Activated CD8-positive, alpha-beta T cell treated with anti-CD3 and anti-CD28 coated beads for 36 hours (primary cell): ENCODE results near the gene RAC3. TPM values are rescaled to one million over a fixed set of nuclear protein-coding genes. Genes with fewer than 3 reads are reported as not detected.

Experiments used
- ATAC-seq: fragments of 200-7000 bp; cut with Tn5 transposase; one replicate; pipeline ENCODE4 v1.10.0; 2021; ENCODE audit warnings: mild to moderate bottlenecking, moderate library complexity
- CTCF ChIA-PET: fragments of 350-600 bp; sonication (Branson Sonifier 250); formaldehyde crosslinking; loops from one replicate; lab custom pipeline; 2021; ENCODE audit warnings: antibody characterized with exemption; lab: Charles Lee
- POLR2A ChIA-PET: fragments of 350-600 bp; sonication (Branson Sonifier 250); formaldehyde crosslinking; loops from one replicate; lab custom pipeline; 2021; ENCODE audit warnings: antibody characterized with exemption; lab: Charles Lee
- DNase-seq: peaks from one replicate; pipeline ENCODE4 v3.0.0-alpha.2; 2020
- H3K27ac Mint-ChIP-seq: one replicate; pipeline ENCODE4 v1.8.0; 2021; ENCODE audit warnings: mild to moderate bottlenecking, mixed read lengths
- H3K27me3 Mint-ChIP-seq: one replicate; pipeline ENCODE4 v1.8.0; 2021; ENCODE audit warnings: mixed read lengths
- H3K36me3 Mint-ChIP-seq: one replicate; pipeline ENCODE4 v1.8.0; 2021; ENCODE audit warnings: low read depth, mixed read lengths
- H3K4me1 Mint-ChIP-seq: one replicate; pipeline ENCODE4 v1.8.0; 2021; ENCODE audit warnings: low read depth, mixed read lengths
- H3K4me3 Mint-ChIP-seq: one replicate; pipeline ENCODE4 v1.8.0; 2021; ENCODE audit warnings: mild to moderate bottlenecking, moderate library complexity, mixed read lengths
- H3K9me3 Mint-ChIP-seq: one replicate; pipeline ENCODE4 v1.8.0; 2021; ENCODE audit warnings: mixed read lengths
- CTCF ChIP-seq: fragments of 200-600 bp; IDR thresholded peaks from one replicate; pipeline ENCODE4 v1.8.0; 2022; ENCODE audit warnings: antibody characterized with exemption, mild to moderate bottlenecking
- intact Hi-C: fragments of 100-400 bp; cut with micrococcal nuclease; formaldehyde crosslinking; loops from one replicate; pipeline ENCODE4 v1.10.0; 2022
- total RNA-seq, 2 experiments: library from RNA; stranded (reverse); gene quantifications; one replicate each; pipeline ENCODE4 v1.2.3, GENCODE V29; 2021

The RAC3 gene
- total RNA-seq, 2 experiments from 2014 or later: 5.5 to 5.8 TPM

- intact Hi-C loops: no loop called here
- no peak for TF ChIP-seq CTCF
Observed at GRCh38 chr17:82061047-82061925, 29.8 kb downstream of the RAC3 start.

GRCh38 chr17:82062076-82062983, 30.9 kb downstream of the RAC3 start:
- ChIA-PET POLR2A (interaction anchor here (0.9 to 7.4 kb wide), 2 partner anchors 10 to 14 kb away, joined by 6 to 98 read pairs; partner anchors contain the start of genes GPS1 and RFNG), CTCF (no interaction called here)
- Mint-ChIP-seq H3K9me3 (no peaks in the 10 kb centered on the region), H3K4me3 (no peak overlapping the region), H3K36me3 (peaks cover 1% of the 10 kb centered on the region), H3K27me3 (no peaks in the 10 kb centered on the region), H3K27ac (no peak overlapping the region), H3K4me1 (peaks cover 14% of the 10 kb centered on the region)
- intact Hi-C loops: no loop called here
- ATAC-seq (no peak), DNase-seq (no peak)
- no peak for TF ChIP-seq CTCF

More at GRCh38 chr17:82061047-82061925, 29.8 kb downstream of the RAC3 start:
- ChIA-PET CTCF (interaction anchor here (2.2 kb wide), 1 partner anchor 31 kb away, joined by 5 read pairs; no protein-coding TSS in a partner anchor), POLR2A (interaction anchor here (0.9 to 7.4 kb wide), 3 partner anchors 9 to 27 kb away, joined by 4 to 98 read pairs (median 6); partner anchors contain the start of genes GPS1 and RFNG)
- no peak for ATAC-seq
- Mint-ChIP-seq H3K36me3 (peaks cover 1% of the 10 kb centered on the region), H3K4me3 (no peak overlapping the region), H3K9me3 (no peaks in the 10 kb centered on the region), H3K4me1 (peaks cover 11% of the 10 kb centered on the region), H3K27ac (no peak overlapping the region), H3K27me3 (no peaks in the 10 kb centered on the region)
- no peak for DNase-seq

DNA sequence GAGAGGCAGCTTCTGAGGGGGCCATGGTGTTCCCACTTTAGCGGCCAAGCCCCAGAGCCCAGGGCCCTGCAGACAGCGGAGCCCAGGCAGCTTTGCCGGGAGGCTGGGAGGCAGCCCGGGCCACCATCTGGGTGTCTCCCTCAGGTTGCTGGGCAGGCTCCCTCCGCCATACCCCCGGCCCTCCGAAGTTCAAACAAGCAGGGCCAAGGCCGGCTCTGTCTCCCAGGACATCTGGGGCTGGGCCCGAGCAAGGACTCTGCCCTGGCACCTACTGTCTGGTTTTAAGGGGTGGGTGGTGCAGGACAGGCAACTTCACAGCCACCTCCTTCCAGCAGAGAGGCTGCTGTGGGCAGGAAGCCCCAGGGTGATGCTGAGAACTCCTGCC, 31.5 kb downstream of the RAC3 start:
- DNase-seq (no peak), ATAC-seq (no peak)
- Mint-ChIP-seq H3K9me3 (no peaks in the 10 kb centered on the region), H3K36me3 (peaks cover 1% of the 10 kb centered on the region), H3K27ac (no peak overlapping the region), H3K27me3 (no peaks in the 10 kb centered on the region), H3K4me1 (peaks cover 14% of the 10 kb centered on the region), H3K4me3 (no peak overlapping the region)
- no peak for TF ChIP-seq CTCF
- intact Hi-C loops: no loop called here
- POLR2A ChIA-PET: interaction anchor here (0.6 to 7.4 kb wide), 2 partner anchors 10 to 60 kb away, joined by 3 to 98 read pairs; partner anchors contain the start of genes GPS1 and RFNG
- CTCF ChIA-PET: no interaction called here

DNA sequence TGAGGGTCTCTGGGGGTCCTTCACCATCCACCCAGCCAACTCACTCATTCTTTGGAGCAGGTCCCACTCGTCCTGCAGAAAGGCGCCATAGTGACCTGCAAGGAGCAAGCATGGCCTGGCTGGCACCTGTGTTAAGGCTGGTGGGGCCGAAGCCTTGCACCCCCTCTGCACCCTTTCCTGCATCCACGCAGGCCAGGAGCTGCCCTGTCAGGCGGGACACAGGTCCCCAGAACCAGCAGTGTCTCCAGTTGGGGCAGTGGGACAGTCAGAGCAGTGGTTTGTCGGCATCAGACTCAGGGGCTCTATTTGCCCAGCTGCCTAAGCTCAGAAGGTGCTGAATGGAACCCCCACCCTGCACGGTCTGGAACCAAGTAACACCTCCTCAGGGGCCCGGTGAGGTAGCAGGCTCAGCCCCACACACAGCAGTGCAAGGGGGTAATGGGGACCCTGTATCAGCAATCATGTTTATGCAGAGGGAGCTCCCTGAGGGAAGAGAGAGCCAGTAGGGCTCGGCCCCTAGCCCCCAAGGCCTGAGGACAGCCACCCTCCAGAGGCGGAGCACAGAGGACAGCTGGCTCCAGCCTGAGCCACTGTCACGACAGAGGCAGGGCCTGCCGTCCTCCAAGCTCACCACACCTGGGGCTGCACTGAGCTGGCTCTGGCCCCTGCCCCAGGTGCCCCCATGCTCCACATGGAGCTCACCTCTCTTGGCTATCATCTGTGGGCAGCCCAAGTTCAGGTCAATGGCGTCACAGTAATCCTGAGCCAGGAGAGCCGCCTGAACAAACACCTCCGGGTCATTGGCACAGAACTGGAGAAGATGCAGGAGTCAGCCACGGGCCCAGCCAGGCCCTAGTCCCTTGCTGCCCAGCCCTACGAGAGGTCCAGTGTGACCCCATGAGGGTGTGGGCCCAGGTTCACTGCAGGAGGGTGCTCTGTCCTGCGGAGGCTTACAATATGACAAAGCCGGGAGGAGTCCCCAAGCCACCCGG, 32.2 kb downstream of the RAC3 start:
- TF ChIP-seq CTCF: no peak
- POLR2A ChIA-PET: interaction anchor here (0.6 to 7.4 kb wide), 4 partner anchors 10 to 59 kb away, joined by 3 to 98 read pairs (median 4); partner anchors contain the start of genes GPS1 and RFNG
- Mint-ChIP-seq H3K4me3 (peak overlapping the region; percentile 75), H3K9me3 (no peaks in the 10 kb centered on the region), H3K4me1 (peaks cover 14% of the 10 kb centered on the region), H3K27me3 (no peaks in the 10 kb centered on the region), H3K27ac (peak overlapping the region; percentile 55), H3K36me3 (peaks cover 1% of the 10 kb centered on the region)
- CTCF ChIA-PET: no interaction called here
- no peak for ATAC-seq
- intact Hi-C loops: no loop called here
- DNase-seq: no peak
